Osteoblast (primary cell): ENCODE results near the gene KCMF1. TPM values are rescaled to one million over a fixed set of nuclear protein-coding genes. Genes with fewer than 3 reads are reported as not detected.

Experiments
- DNase-seq: peaks from one replicate; pipeline ENCODE4 v3.0.0; 2011; ENCODE audit warnings: low spot score, mixed read lengths; ENCODE audit not compliant: insufficient read length; ENCODE audit errors: missing footprints
- H2AFZ ChIP-seq: 2 replicates; pipeline ENCODE4 v1.6.0; 2011; ENCODE audit warnings: mild to moderate bottlenecking, low read length
- H3K27ac ChIP-seq: 2 replicates; pipeline ENCODE4 v1.5.1; 2011; ENCODE audit warnings: mild to moderate bottlenecking, low read depth, low read length, moderate library complexity
- H3K27me3 ChIP-seq: 2 replicates; pipeline ENCODE4 v1.6.0; 2012; ENCODE audit warnings: mild to moderate bottlenecking, control low read depth, inconsistent platforms, low read length, moderate library complexity; ENCODE audit not compliant: insufficient read depth
- H3K36me3 ChIP-seq: 2 replicates; pipeline ENCODE4 v1.5.1; 2011; ENCODE audit warnings: mild to moderate bottlenecking, low read length, control low read depth, moderate library complexity; ENCODE audit not compliant: insufficient read depth
- H3K4me1 ChIP-seq: 2 replicates; pipeline ENCODE4 v1.5.1; 2011; ENCODE audit warnings: mild to moderate bottlenecking, low read length, control low read depth, moderate library complexity; ENCODE audit not compliant: insufficient read depth
- H3K4me2 ChIP-seq: 2 replicates; pipeline ENCODE4 v1.6.0; 2011; ENCODE audit warnings: mild to moderate bottlenecking, low read length; ENCODE audit not compliant: insufficient read depth
- H3K4me3 ChIP-seq: fragments of 200-600 bp; sonication (generic); 3 replicates; pipeline ENCODE4 v1.5.1; 2012; ENCODE audit warnings: mild to moderate bottlenecking, low read length, inconsistent platforms; ENCODE audit not compliant: insufficient read depth
- H3K79me2 ChIP-seq: 2 replicates; pipeline ENCODE4 v1.6.0; 2012; ENCODE audit warnings: mild to moderate bottlenecking, low read length, control low read depth, inconsistent platforms; ENCODE audit not compliant: insufficient read depth
- H3K9me3 ChIP-seq: 2 replicates; pipeline ENCODE4 v1.5.1; 2011; ENCODE audit warnings: low read depth, low read length, control low read depth
- H4K20me1 ChIP-seq: 2 replicates; pipeline ENCODE4 v1.6.0; 2012; ENCODE audit warnings: mild to moderate bottlenecking, low read length, control low read depth; ENCODE audit not compliant: insufficient read depth
- CTCF ChIP-seq: IDR thresholded peaks from 2 replicates; pipeline ENCODE4 v1.5.1; 2011; ENCODE audit warnings: mild to moderate bottlenecking, low read depth, low read length, moderate library complexity; ENCODE audit errors: extremely low read depth
- total RNA-seq: library from RNA; depleted of rRNA; stranded (reverse); fragments of >200 nt; gene quantifications from 2 replicates; pipeline ENCODE4 v1.2.3, GENCODE V29; 2012

Gene KCMF1
- total RNA-seq, 1 donor = 74.2 TPM

GRCh38 chr2:85011747-85012146 lies 40.8 kb downstream of the KCMF1 start:
- Histone ChIP-seq H4K20me1 (peaks cover 72% of the 10 kb centered on the region), H3K36me3 (peaks cover 8% of the 10 kb centered on the region), H3K4me2 (no peak overlapping the region), H3K27me3 (no peaks in the 10 kb centered on the region), H3K79me2 (peaks cover 91% of the 10 kb centered on the region), H3K4me1 (peaks cover 22% of the 10 kb centered on the region), H2AFZ (no peak overlapping the region), H3K4me3 (no peak overlapping the region), H3K27ac (no peak overlapping the region), H3K9me3 (no peaks in the 10 kb centered on the region)
- DNase-seq = no peak
- TF ChIP-seq CTCF = no peak

- no peaks in the 10 kb centered on the region for H3K27me3 ChIP-seq
- H3K36me3 ChIP-seq = peaks cover 2% of the 10 kb centered on the region
- H3K4me2 ChIP-seq = no peak overlapping the region
- H4K20me1 ChIP-seq = peaks cover 71% of the 10 kb centered on the region
- H3K79me2 ChIP-seq = peaks cover 90% of the 10 kb centered on the region
- TF ChIP-seq CTCF = no peak
- no peak overlapping the region for H2AFZ ChIP-seq
- DNase-seq = no peak
- H3K9me3 ChIP-seq = no peaks in the 10 kb centered on the region
- H3K27ac ChIP-seq = no peak overlapping the region
- H3K4me3 ChIP-seq = no peak overlapping the region
- peaks cover 24% of the 10 kb centered on the region for H3K4me1 ChIP-seq
These were observed 41.5 kb downstream of the KCMF1 start for GRCh38 chr2:85012431-85012830.

- peaks cover 28% of the 10 kb centered on the region for H3K4me1 ChIP-seq
- no peak for DNase-seq
These were observed 41.9 kb downstream of the KCMF1 start for GRCh38 chr2:85012855-85013254.

More at GRCh38 chr2:85012855-85013254, 41.9 kb downstream of the KCMF1 start:
- Histone ChIP-seq H3K4me2 (no peak overlapping the region), H3K27me3 (no peaks in the 10 kb centered on the region), H3K79me2 (peaks cover 88% of the 10 kb centered on the region), H3K9me3 (no peaks in the 10 kb centered on the region), H3K27ac (no peak overlapping the region), H3K36me3 (no peaks in the 10 kb centered on the region), H4K20me1 (peaks cover 69% of the 10 kb centered on the region), H3K4me3 (no peak overlapping the region), H2AFZ (no peak overlapping the region)
- no peak for TF ChIP-seq CTCF
